C1 segment of cervical spinal cord (tissue), 14 donors: ENCODE measurements around the gene OTX1.

ENCODE experiments used
- DNase-seq, 14 donors: peaks; one replicate each; lab custom pipeline; 2025; lab: John Stamatoyannopoulos, UW

OTX1 gene

DNA sequence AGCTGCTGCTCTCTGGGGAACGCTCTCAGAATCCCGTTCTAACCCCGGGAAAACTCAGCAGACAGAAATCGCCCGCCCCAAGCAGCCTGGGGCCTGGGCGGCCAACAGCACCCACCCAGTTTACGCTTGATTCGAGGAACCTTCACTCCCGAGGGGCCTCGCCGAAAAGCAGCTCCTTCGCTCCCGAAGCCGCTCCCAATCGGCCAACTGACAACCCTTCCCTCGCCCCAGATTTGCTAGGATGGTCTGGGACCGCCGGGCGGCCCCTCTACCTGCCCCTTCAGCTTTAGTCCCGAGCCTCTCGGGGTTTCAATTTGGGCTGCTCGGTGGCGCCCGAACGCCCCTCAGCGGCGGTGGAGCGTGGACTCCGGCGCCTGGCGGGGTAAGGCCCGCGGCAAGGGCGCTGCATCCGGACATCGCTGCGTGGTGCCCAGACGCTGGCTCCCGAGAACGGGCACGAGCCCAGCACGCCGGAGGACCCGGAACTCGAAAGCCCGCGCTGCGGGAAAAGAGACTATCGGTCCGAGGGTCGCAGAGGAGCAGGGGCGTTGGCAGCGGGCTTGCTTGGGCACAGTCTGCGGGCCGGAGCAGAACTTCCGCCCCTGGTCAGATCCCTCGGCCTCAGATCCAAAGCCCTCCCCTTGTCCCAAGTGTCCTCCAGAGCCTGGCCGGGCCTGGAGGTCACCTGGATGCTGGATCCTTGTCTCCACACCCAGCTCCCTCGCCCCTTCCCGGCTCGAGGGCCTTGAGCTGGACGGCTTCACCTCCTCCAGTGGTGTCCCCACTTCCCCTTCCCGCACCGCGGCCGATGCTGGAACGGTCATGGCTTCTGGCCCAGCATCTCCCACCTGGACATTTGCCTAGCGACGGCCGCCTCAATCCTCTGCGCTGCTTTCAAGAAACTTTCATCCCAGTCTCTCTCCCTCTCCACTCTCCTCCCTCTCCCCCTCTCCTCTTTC is 3.0 kb upstream of the OTX1 start:
- DNase-seq, result no peak

- DNase-seq, result no peak
These were observed 2.1 kb upstream of the OTX1 start for GRCh38 chr2:63048367-63049171.

GRCh38 chr2:63049211-63049969 is 1.2 kb upstream of the OTX1 start:
- no peak for DNase-seq

- no peak for DNase-seq
These were observed 678 bp upstream of the OTX1 start for GRCh38 chr2:63049970-63050333.

DNA sequence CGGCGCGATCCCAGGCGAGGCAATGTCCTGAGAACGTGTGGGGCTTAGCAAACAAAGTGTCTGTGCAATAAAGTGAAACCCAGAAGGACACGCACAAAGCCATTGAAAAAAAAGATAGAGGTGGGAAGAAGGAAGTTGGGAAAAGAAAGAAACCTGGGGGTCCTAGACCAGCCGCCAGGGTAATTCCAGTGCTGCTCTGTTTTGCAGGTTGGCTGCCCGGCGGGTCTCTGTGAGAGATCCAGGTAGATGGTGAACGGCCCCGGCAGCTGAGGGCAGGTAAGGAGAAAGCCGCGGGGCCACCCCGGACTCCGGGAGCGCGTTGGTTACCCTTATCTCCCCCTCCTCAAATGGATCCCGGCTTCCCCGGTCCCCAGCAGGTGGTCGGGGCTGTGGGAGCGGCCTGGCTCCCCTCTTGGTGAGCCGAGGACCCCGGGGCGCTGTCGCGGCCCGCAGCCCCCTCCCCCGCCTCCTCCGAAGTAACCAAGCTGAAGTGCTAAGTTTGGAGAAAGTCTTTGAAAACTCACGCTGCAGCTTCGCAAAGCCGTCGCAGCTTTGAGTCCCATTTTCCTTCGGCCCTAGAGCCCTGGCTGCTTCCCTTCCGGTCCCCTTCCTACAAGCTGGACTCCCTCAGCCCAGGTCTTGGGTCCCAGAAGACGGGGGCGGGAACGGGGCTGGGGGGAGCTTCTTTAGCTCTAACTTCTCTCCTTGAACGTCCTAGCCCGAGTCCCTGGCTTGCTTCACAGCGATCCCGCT is 588 bp downstream of the OTX1 start:
- DNase-seq, result no peak

DNA sequence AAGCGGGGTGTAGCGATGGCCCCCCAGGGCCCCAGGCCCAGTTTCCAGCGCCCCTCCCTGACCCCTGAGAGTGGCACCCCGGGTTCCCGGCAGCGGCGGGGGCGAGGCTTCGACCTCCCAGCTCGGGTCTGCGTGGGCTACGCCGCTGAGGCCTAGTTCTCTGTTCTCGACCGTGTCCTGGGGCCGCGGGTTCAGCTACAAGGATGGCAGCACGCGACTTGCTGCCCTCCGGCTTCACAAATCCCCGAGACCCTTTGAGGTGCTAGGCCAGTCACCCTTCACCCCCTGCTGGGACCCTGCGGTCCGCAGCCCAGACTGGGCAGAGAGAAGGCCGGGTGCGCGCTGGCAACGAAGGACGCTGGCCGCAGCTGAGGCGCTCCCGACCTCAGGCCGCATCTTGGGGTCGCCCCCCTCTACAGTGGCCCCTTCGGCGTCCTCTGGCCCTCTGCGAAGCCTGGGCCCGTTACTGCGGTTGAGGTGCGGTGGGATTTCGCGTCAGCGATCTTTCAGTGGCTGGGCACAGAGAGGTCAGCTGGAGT is 1.2 kb downstream of the OTX1 start:
- no peak for DNase-seq

- no peak for DNase-seq
These were observed 1.9 kb downstream of the OTX1 start for GRCh38 chr2:63052411-63053080.

DNA sequence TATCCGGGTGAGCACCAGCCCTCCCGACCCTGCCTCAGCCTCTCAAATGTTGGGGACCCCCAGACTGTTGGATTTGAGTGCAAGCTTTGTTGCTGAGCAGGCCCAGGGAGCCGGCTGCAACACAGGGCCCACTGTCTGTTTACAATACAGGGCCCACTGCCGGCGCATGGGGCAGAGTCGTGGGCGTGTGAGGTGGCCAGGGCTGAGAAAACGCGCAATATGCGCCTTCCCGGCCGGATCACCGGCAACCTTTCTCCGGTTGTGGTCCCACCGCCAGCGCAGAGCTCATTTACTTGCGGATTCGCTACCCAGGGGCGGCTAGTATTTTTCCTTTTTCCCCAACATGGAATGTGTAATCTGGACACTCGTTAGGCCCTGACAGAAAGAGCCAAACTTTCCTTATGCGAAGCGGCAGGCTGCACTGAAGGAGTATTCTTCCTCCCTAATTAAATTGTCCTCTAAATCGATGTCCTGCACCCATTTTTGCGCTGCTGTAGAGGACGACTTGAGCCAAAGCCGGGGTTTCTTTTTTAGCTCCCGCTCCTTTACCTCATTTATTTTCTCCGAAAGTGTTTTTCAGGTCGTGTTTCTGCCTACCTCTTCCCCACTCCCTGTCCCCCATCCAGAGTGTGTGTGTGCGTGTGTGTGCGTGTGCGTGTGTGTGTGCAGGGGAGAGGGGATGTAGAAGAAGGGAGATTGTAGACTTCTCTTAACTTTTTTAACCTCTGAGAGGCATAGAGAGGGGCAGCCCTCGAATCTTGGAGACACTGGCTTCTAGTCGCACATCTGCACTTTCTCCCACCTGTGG is 2.7 kb downstream of the OTX1 start:
- DNase-seq, result no peak

DNA sequence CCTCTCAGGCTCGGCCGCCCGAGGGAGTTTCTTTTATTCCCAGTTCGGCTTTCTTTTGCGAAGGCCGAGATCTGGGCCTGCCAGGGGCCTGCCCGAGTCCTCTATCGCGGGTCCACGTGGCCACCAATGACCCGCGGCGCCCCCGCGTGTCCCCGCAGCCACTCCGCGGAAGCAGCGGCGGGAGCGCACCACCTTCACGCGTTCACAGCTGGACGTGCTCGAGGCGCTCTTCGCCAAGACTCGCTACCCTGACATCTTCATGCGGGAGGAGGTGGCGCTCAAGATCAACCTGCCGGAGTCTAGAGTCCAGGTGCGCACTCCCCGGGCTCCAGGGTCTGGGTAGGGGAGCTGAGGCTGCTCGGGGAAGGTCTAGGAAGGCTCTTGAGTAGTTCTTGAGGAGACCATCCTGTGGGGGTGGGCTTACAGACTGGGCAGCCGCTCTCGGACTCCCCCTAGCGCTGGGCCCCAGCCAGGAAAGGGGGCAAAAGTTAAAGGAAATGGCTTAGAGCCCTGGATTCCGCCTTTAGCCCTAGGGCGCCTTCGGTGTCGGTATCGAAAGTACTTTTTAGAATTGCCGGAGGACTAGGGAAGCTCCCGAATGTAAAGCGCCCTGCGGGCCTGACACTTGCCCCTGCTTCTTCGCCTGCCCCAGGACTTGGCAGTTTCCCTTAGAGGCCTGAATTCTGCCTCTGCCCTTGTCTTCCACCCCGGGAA is 3.4 kb downstream of the OTX1 start:
- no peak for DNase-seq

DNA sequence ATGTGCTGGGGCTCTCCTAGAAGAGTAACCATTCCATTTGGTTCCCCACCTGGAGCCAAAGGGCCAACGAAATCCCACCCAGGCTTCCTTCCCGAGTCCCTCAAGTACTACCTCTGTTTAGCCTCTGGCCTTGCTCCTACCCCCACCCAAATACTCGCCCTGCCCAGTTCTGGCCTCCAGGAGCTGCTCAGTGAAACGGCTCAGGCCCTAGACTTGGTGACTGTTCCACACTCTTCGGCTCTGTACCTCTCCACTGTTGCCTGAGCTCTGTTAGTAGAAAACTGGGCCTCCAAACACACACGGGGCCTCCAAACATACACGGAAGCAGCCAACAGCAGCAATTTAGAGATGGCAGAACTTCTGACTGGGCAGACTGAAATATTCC is 4.2 kb downstream of the OTX1 start:
- DNase-seq, result no peak

GRCh38 chr2:63055226-63056106 is 4.8 kb downstream of the OTX1 start:
- no peak for DNase-seq

DNA sequence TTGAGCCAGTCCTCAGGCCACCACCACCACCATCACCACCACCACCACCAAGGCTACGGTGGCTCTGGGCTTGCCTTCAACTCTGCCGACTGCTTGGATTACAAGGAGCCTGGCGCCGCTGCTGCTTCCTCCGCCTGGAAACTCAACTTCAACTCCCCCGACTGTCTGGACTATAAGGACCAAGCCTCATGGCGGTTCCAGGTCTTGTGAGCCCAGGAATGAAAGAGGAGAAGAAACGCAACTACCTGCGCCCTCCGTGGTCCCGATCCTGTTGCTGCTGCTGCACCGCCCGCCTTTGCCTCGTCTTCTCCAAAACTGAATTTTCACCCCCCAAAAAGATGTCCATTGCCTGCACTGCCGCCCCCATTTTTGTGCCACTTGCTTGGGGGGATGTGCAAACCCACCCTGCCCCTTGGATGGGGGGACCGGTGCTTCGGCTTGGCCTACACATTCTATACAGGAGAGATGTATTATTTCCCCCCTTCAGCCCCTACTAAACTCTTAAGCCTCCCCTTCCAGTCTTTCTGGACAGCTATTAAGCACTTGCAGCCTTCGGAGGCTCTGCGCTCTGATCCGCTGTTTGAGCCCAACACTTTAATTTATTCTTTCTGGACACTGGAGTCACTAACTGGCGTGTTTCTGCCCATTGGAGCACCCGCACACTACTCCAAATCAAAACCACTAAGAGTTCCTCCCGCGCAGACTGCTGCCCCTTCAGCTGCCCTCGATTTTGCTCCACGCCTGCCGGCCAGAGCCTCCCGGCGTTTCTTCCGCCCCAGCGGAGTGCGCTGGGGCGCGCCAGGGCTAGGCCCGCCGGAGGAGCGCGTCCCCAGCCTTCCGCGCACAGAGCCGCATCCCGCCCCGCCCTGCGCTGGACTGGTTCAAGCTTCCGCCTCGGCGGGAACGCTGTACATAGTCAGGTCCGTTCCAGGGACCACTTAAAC is 5.7 kb downstream of the OTX1 start:
- DNase-seq, result no peak

- no peak for DNase-seq
These were observed 6.9 kb downstream of the OTX1 start for GRCh38 chr2:63057249-63058143.

- no peak for DNase-seq
These were observed 7.7 kb downstream of the OTX1 start for GRCh38 chr2:63058144-63058920.
